HepG2 (cell line): Measurements from ENCODE around the gene CHL1.

ENCODE experiments used
- ATF2 ChIP-seq: sonication (generic); formaldehyde crosslinking; IDR thresholded peaks from 2 replicates; pipeline ENCODE4 v1.4.0; 2020; ENCODE audit warnings: missing genetic modification reagents
- BHLHE40 ChIP-seq: IDR thresholded peaks from 2 replicates; pipeline ENCODE4 v1.6.1; 2011; ENCODE audit warnings: low read length, improper control_type of control experiment
- CTCF ChIP-seq: sonication (generic); formaldehyde crosslinking; IDR thresholded peaks from 2 replicates; pipeline ENCODE4 v1.5.0; 2020; ENCODE audit warnings: mild to moderate bottlenecking, missing genetic modification reagents, moderate library complexity
- HMGXB4 ChIP-seq, 2 experiments: sonication (generic) in 1 of 2; formaldehyde crosslinking in 1 of 2; IDR thresholded peaks; 2 replicates each; pipeline versions ENCODE4 v1.4.0 to v1.6.1; 2018 to 2020; ENCODE audit warnings: missing genetic modification reagents in 2 of 2, borderline replicate concordance in 1 of 2, low read depth in 1 of 2, mild to moderate bottlenecking in 1 of 2, missing biosample characterization in 1 of 2
- MAFF ChIP-seq: IDR thresholded peaks from 2 replicates; pipeline ENCODE4 v1.6.1; 2011; ENCODE audit warnings: low read depth, low read length, improper control_type of control experiment
- MLX ChIP-seq: IDR thresholded peaks from 2 replicates; pipeline ENCODE4 v1.6.1; 2016
- TRAFD1 ChIP-seq: sonication (generic); formaldehyde crosslinking; IDR thresholded peaks from 2 replicates; pipeline ENCODE4 v1.5.1; 2020; ENCODE audit warnings: missing genetic modification reagents, mild to moderate bottlenecking, borderline replicate concordance
- ZNF143 ChIP-seq: sonication (generic); formaldehyde crosslinking; IDR thresholded peaks from 2 replicates; pipeline ENCODE4 v1.4.0; 2020; ENCODE audit warnings: missing genetic modification reagents

GRCh38 chr3:207973-208372, 11.4 kb downstream of the CHL1 start:
- TF ChIP-seq ATF2 (no peak), HMGXB4 (CRISPR knock-in tag; IDR thresholded peaks at IDR 0.05; ENCODE audit: borderline replicate concordance in 1 of 2, low read depth in 1 of 2) (no peak), TRAFD1 (CRISPR knock-in tag) (no peak), ZNF143 (CRISPR knock-in tag) (no peak), MAFF (no peak), CTCF (CRISPR knock-in tag) (no peak), MLX (CRISPR knock-in tag) (no peak), BHLHE40 (no peak)
